Suprapubic skin (tissue), 3 donors: ENCODE results near the gene TYW5.

Source experiments
- POLR2AphosphoS5 ChIP-seq, 3 donors: sonication (generic); formaldehyde crosslinking; IDR thresholded peaks; one replicate each; pipeline ENCODE4 v1.6.1; 2017; ENCODE audit warnings: antibody characterized with exemption in 3 of 3
- TF ChIP-seq, protein P1 (sequence below), 2 donors: fragments of 200-600 bp in 1 of 2; fragments of 450-650 bp in 1 of 2; sonication (generic) in 1 of 2; IDR thresholded peaks; one replicate each; pipeline ENCODE4 v1.5.1; 2016 to 2019; ENCODE audit warnings: antibody characterized with exemption in 2 of 2, mild to moderate bottlenecking in 1 of 2, moderate library complexity in 1 of 2

DNA sequence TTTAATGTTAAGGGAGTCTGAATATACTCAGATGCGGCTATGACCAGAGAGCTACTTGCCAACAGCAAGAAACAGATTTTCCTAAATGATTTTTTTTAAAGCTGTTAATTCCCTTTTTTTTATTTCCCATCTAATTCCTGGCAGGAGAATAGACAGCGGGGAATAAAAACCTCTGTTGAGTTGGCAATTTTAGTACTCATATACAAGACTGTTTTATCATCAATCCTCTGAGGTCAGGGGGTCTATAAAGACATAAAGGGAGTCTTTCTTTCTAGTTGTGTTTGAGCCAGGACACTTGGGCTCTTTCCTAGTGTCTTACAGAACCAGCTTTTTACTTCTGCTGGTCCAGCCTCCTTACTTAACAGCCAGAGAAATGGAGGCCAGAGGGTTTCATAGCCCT lies 29.5 kb upstream of the TYW5 start:
- TF ChIP-seq, protein P1, sequence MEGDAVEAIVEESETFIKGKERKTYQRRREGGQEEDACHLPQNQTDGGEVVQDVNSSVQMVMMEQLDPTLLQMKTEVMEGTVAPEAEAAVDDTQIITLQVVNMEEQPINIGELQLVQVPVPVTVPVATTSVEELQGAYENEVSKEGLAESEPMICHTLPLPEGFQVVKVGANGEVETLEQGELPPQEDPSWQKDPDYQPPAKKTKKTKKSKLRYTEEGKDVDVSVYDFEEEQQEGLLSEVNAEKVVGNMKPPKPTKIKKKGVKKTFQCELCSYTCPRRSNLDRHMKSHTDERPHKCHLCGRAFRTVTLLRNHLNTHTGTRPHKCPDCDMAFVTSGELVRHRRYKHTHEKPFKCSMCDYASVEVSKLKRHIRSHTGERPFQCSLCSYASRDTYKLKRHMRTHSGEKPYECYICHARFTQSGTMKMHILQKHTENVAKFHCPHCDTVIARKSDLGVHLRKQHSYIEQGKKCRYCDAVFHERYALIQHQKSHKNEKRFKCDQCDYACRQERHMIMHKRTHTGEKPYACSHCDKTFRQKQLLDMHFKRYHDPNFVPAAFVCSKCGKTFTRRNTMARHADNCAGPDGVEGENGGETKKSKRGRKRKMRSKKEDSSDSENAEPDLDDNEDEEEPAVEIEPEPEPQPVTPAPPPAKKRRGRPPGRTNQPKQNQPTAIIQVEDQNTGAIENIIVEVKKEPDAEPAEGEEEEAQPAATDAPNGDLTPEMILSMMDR (IDR thresholded peaks at IDR 0.05), result no peak
- TF ChIP-seq POLR2AphosphoS5 (IDR thresholded peaks at IDR 0.05), result no peak
